H1 (cell line): ENCODE measurements around the gene EOGT. TPM values are rescaled to one million over a fixed set of nuclear protein-coding genes. Genes with fewer than 3 reads are reported as not detected.

Experiments used
- CTCF ChIA-PET: fragments of 300-600 bp; sonication (Branson Sonifier 250); formaldehyde crosslinking; loops from one replicate; lab custom pipeline; 2021; ENCODE audit not compliant: partially characterized antibody; lab: Charles Lee
- POLR2A ChIA-PET: fragments of 300-600 bp; sonication (Branson Sonifier 250); formaldehyde crosslinking; loops from one replicate; lab custom pipeline; 2021; ENCODE audit warnings: inconsistent platforms; ENCODE audit not compliant: partially characterized antibody; lab: Charles Lee
- DNase-seq, 2 experiments: peaks; one replicate each; pipeline versions ENCODE4 v3.0.0 to v3.0.0-alpha.2; 2010 to 2022; ENCODE audit warnings: low spot score in 2 of 2, low read depth in 1 of 2, mixed read lengths in 1 of 2
- FAIRE-seq: peaks from 2 replicates; lab custom pipeline; 2011; peaks lifted over from hg19 to GRCh38; lab: Jason Lieb, UNC
- H2AFZ ChIP-seq: 2 replicates; pipeline ENCODE4 v1.8.1; 2012; ENCODE audit warnings: low read length, inconsistent platforms
- H2AK5ac ChIP-seq: 2 replicates; pipeline ENCODE4 v1.6.1; 2013; ENCODE audit warnings: low read depth, low read length
- H2BK120ac ChIP-seq: replicated peaks from 2 replicates; pipeline ENCODE3; 2013; ENCODE audit warnings: low read depth, low read length, inconsistent platforms
- H2BK12ac ChIP-seq: 2 replicates; pipeline ENCODE4 v1.6.1; 2013; ENCODE audit warnings: low read depth, low read length
- H2BK15ac ChIP-seq: 2 replicates; pipeline ENCODE4 v1.6.1; 2013; ENCODE audit warnings: low read length
- H2BK20ac ChIP-seq: 2 replicates; pipeline ENCODE4 v1.6.1; 2013; ENCODE audit warnings: low read length
- H2BK5ac ChIP-seq: 2 replicates; pipeline ENCODE4 v1.6.1; 2013; ENCODE audit warnings: low read depth, low read length
- H3K14ac ChIP-seq: 2 replicates; pipeline ENCODE4 v1.6.1; 2013; ENCODE audit warnings: inconsistent platforms; ENCODE audit not compliant: insufficient read length
- H3K18ac ChIP-seq: 2 replicates; pipeline ENCODE4 v1.6.1; 2013; ENCODE audit warnings: low read length; ENCODE audit errors: extremely low read depth
- H3K23ac ChIP-seq: 2 replicates; pipeline ENCODE4 v1.6.1; 2013; ENCODE audit warnings: inconsistent platforms; ENCODE audit not compliant: insufficient read length
- H3K23me2 ChIP-seq: 2 replicates; pipeline ENCODE4 v1.6.1; 2013; ENCODE audit warnings: low read depth, low read length
- H3K27ac ChIP-seq: 2 replicates; pipeline ENCODE4 v1.6.1; 2011; ENCODE audit warnings: low read depth, low read length, inconsistent platforms
- H3K27me3 ChIP-seq, 4 experiments: replicated peaks in 1 of 4; 1 replicate in 1 of 4; 2 replicates in 3 of 4; pipeline versions ENCODE4 v1.6.1 to v1.8.1; 2011 to 2013; ENCODE audit warnings: low read length in 3 of 4, mild to moderate bottlenecking in 3 of 4, inconsistent platforms in 2 of 4, mixed read lengths in 2 of 4, moderate library complexity in 1 of 4; ENCODE audit not compliant: control insufficient read depth in 3 of 4, insufficient read depth in 3 of 4; ENCODE audit errors: extremely low read depth in 1 of 4
- H3K36me3 ChIP-seq, 4 experiments: 2 replicates each; pipeline versions ENCODE4 v1.6.1 to v1.8.1; 2011 to 2013; ENCODE audit warnings: mild to moderate bottlenecking in 4 of 4, low read length in 3 of 4, moderate library complexity in 2 of 4, control low read depth in 1 of 4, inconsistent platforms in 1 of 4; ENCODE audit not compliant: insufficient read depth in 4 of 4, control insufficient read depth in 2 of 4
- H3K4ac ChIP-seq: replicated peaks from 2 replicates; pipeline ENCODE3; 2013; ENCODE audit warnings: low read length, low read depth, mixed read lengths, inconsistent platforms; ENCODE audit not compliant: insufficient read length
- H3K4me1 ChIP-seq, 4 experiments: replicated peaks in 1 of 4; 1 replicate in 1 of 4; 2 replicates in 3 of 4; pipeline versions ENCODE4 v1.6.1 to v1.8.1; 2011 to 2013; ENCODE audit warnings: low read length in 3 of 4, inconsistent platforms in 2 of 4, mixed read lengths in 1 of 4; ENCODE audit not compliant: insufficient read depth in 4 of 4, control insufficient read depth in 3 of 4
- H3K4me2 ChIP-seq, 2 experiments: 2 replicates each; pipeline versions ENCODE4 v1.6.1 to v1.8.1; 2011 to 2013; ENCODE audit warnings: low read depth in 2 of 2, low read length in 2 of 2, control low read depth in 1 of 2, inconsistent platforms in 1 of 2, mild to moderate bottlenecking in 1 of 2; ENCODE audit not compliant: insufficient read depth in 1 of 2
- H3K4me3 ChIP-seq, 4 experiments: fragments of 200-600, 300-600 bp in 1 of 4; sonication (generic), shearing (Covaris generic), sonication (Bioruptor Twin) in 1 of 4; 2 replicates each; pipeline versions ENCODE4 v1.5.1 to v1.8.1; 2011 to 2016; ENCODE audit warnings: low read length in 4 of 4, low read depth in 3 of 4, control low read depth in 2 of 4, inconsistent platforms in 2 of 4, mild to moderate bottlenecking in 2 of 4, mixed read lengths in 1 of 4, moderate library complexity in 1 of 4; ENCODE audit not compliant: insufficient read depth in 2 of 4; ENCODE audit errors: extremely low read depth in 1 of 4
- H3K56ac ChIP-seq: replicated peaks from 2 replicates; pipeline ENCODE3; 2013; ENCODE audit warnings: low read depth, mild to moderate bottlenecking, mixed read lengths, low read length, inconsistent platforms; ENCODE audit not compliant: insufficient read length
- H3K79me1 ChIP-seq: 2 replicates; pipeline ENCODE4 v1.6.1; 2013; ENCODE audit warnings: low read depth, low read length, control low read depth
- H3K79me2 ChIP-seq, 2 experiments: 2 replicates each; pipeline versions ENCODE4 v1.6.1 to v1.8.1; 2012 to 2013; ENCODE audit warnings: low read length in 2 of 2, mild to moderate bottlenecking in 2 of 2, inconsistent platforms in 1 of 2; ENCODE audit not compliant: insufficient read depth in 2 of 2, control insufficient read depth in 1 of 2
- H3K9ac ChIP-seq, 4 experiments: replicated peaks in 1 of 4; 1 replicate in 1 of 4; 2 replicates in 3 of 4; pipeline versions ENCODE4 v1.6.1 to v1.8.1; 2011 to 2013; ENCODE audit warnings: low read depth in 3 of 4, low read length in 3 of 4, control low read depth in 2 of 4, mild to moderate bottlenecking in 2 of 4, moderate library complexity in 2 of 4, inconsistent platforms in 1 of 4; ENCODE audit errors: extremely low read depth in 1 of 4
- H3K9me3 ChIP-seq, 2 experiments: 2 replicates each; pipeline versions ENCODE4 v1.6.1 to v1.8.1; 2012 to 2013; ENCODE audit warnings: mild to moderate bottlenecking in 2 of 2, moderate library complexity in 2 of 2, control low read depth in 1 of 2, inconsistent platforms in 1 of 2, low read depth in 1 of 2, low read length in 1 of 2, mixed read lengths in 1 of 2; ENCODE audit not compliant: insufficient read depth in 2 of 2
- H4K20me1 ChIP-seq, 2 experiments: replicated peaks in 1 of 2; 2 replicates each; pipeline versions ENCODE3 to v1.8.1; 2011 to 2013; ENCODE audit warnings: inconsistent platforms in 2 of 2, low read length in 2 of 2, mild to moderate bottlenecking in 1 of 2; ENCODE audit not compliant: insufficient read depth in 2 of 2, control insufficient read depth in 1 of 2
- H4K5ac ChIP-seq: 2 replicates; pipeline ENCODE4 v1.6.1; 2013; ENCODE audit warnings: low read length, low read depth, mixed read lengths, inconsistent platforms; ENCODE audit not compliant: insufficient read length
- H4K8ac ChIP-seq: 2 replicates; pipeline ENCODE4 v1.8.0; 2013; ENCODE audit warnings: mild to moderate bottlenecking, moderate library complexity, low read length, inconsistent platforms; ENCODE audit not compliant: insufficient read depth; ENCODE audit errors: extremely low read depth
- H4K91ac ChIP-seq: replicated peaks from 2 replicates; pipeline ENCODE3; 2013; ENCODE audit warnings: low read length, mixed read lengths, inconsistent platforms; ENCODE audit not compliant: insufficient read length
- ATF2 ChIP-seq: IDR thresholded peaks from 2 replicates; pipeline ENCODE4 v1.6.1; 2012; ENCODE audit warnings: low read length, inconsistent platforms
- POU5F1 ChIP-seq: IDR thresholded peaks from 2 replicates; pipeline ENCODE4 v1.6.1; 2011; ENCODE audit warnings: low read depth, mild to moderate bottlenecking, low read length, moderate library complexity
- WGBS, 2 experiments: shearing (Covaris generic) in 1 of 2; methylation state at CpG; one replicate each; pipeline versions ENCODE4 v1.1.6 to v1.1.7; 2013 to 2015; ENCODE audit warnings: low lambda C conversion rate in 2 of 2, mixed read lengths in 2 of 2, inconsistent platforms in 1 of 2, low coverage in 1 of 2, missing lambda C conversion rate in 1 of 2; ENCODE audit not compliant: insufficient replicate concordance in 2 of 2, insufficient coverage in 1 of 2, insufficient read length in 1 of 2; ENCODE audit errors: extremely low coverage in 1 of 2, missing lambda C conversion rate in 1 of 2; 5-methylcytosine and 5-hydroxymethylcytosine counted together
- polyA plus RNA-seq, 7 experiments: library from polyadenylated mRNA; depleted of rRNA in 3 of 7; stranded (reverse) in 5 of 7; unstranded in 2 of 7; fragments of >200 nt in 5 of 7; fragments of 200-250 nt in 2 of 7; gene quantifications; 1 replicate in 5 of 7; 2 replicates in 1 of 7; 4 replicates in 1 of 7; pipeline versions ENCODE4 v1.2.1 to v1.2.3, GENCODE V29; 2011 to 2013; ENCODE audit warnings: missing spikeins in 2 of 7, mixed read lengths in 2 of 7
- total RNA-seq: library from RNA; stranded (reverse); fragmentation: NEBNext Ultra II Directional; extraction: Animal tissue kit (Norgen Biotek cat#: 25700); gene quantifications from 2 replicates; pipeline ENCODE4 v1.2.1, GENCODE V29; 2021

EOGT gene
- total and polyA plus RNA-seq, 2 of the 8 experiments (the other 6 are each of a cell fraction or from before 2014, with no cell fraction given) = 6.7 to 20.7 TPM

- peak overlapping the region; percentile 60; the same call in 1 of the 2 replicates for H2BK5ac ChIP-seq
- H4K5ac ChIP-seq = no peak overlapping the region
- CTCF ChIA-PET = interaction anchor here (1.0 to 1.3 kb wide), 3 partner anchors 8 to 52 kb away, joined by 3 to 4 read pairs (median 3); partner anchors contain the start of gene EOGT
- POLR2A ChIA-PET = interaction anchor here (0.6 to 3.6 kb wide), 15 partner anchors 9 to 753 kb away, joined by 3 to 19 read pairs (median 4); partner anchors contain the start of genes EOGT and UBA3
- no peak overlapping the region for H2BK120ac ChIP-seq
- H3K9me3 ChIP-seq = no peaks in the 10 kb centered on the region
- no peaks in the 10 kb centered on the region for H3K79me1 ChIP-seq
- H3K23me2 ChIP-seq = peaks cover 7% of the 10 kb centered on the region
- no peak overlapping the region for H3K23ac ChIP-seq
- peak overlapping the region; percentile 77 to 91 (median 84); a peak in 7 of 8 replicates for H3K4me3 ChIP-seq
- FAIRE-seq (no peak), DNase-seq (no peak)
- H4K8ac ChIP-seq = no peak overlapping the region
- H3K18ac ChIP-seq = no peak overlapping the region
- no peak overlapping the region for H2BK20ac ChIP-seq
- H3K14ac ChIP-seq = no peak overlapping the region
- H3K36me3 ChIP-seq = peaks cover 3 to 37% (median 11%) of the 10 kb centered on the region in 4 experiments; a peak in 6 of 8 replicates
- H3K27ac ChIP-seq = peak overlapping the region; percentile 85
- H3K79me2 ChIP-seq = peaks cover 0 to 22% of the 10 kb centered on the region in 2 experiments; a peak in 2 of 4 replicates
- H3K27me3 ChIP-seq = no peaks in the 10 kb centered on the region
- H4K91ac ChIP-seq = no peak overlapping the region
- H2BK15ac ChIP-seq = no peak overlapping the region
- 17% methylated on average over 9 of the region's 9 CpGs; no CpG with 5 or more reads in 1 of the 2 experiments for WGBS, 2 experiments
- H2BK12ac ChIP-seq = no peak overlapping the region; the same call in 1 of the 2 replicates
- H3K4me2 ChIP-seq = peak overlapping the region; percentile 78 to 90
- H3K56ac ChIP-seq = no peak overlapping the region
- H2AFZ ChIP-seq = peak overlapping the region; percentile 78
- H3K4me1 ChIP-seq = peaks cover 0 to 4% (median 1%) of the 10 kb centered on the region in 4 experiments; a peak in 2 of 7 replicates
- peak overlapping the region; percentile 8 to 88 (median 58); a peak in 6 of 7 replicates for H3K9ac ChIP-seq
- TF ChIP-seq POU5F1 = no peak
- TF ChIP-seq ATF2 = peak; percentile 59; the same call in 1 of the 2 replicates
- no peaks in the 10 kb centered on the region for H4K20me1 ChIP-seq
- H2AK5ac ChIP-seq = no peak overlapping the region
- H3K4ac ChIP-seq = no peak overlapping the region
Observed at GRCh38 chr3:69052472-69052898, 39.0 kb upstream of the EOGT start.
